ENCODE results near the gene SHISA6. TPM values are rescaled to one million over a fixed set of nuclear protein-coding genes. Genes with fewer than 3 reads are reported as not detected.

Gene SHISA6
- total RNA-seq (not detected), total RNA-seq (0 reads per million in 2 donors)

- H3K27ac Mint-ChIP-seq, result no peak within 1 kb of the TSS
- no peaks in the 10 kb centered on the region for H3K9me3 ChIP-seq (ENCODE audit: control insufficient read depth, low read length, poor library complexity, severe bottlenecking)
- H3K27me3 Mint-ChIP-seq, result peaks cover 26% of the 10 kb centered on the region
- DNase-seq (no peak), ATAC-seq (no peak)
- H3K36me3 Mint-ChIP-seq (ENCODE audit: low read depth), result no peaks in the 10 kb centered on the region
- no peak within 1 kb of the TSS for H3K4me3 Mint-ChIP-seq
- H3K4me1 Mint-ChIP-seq, result no peaks in the 10 kb centered on the region
These were observed at the start of gene SHISA6 for GRCh38 chr17:11240841-11241610. Gene SHISA6 (plus strand): TSS chr17:11241213.

GRCh38 chr17:11195801-11196200 lies 45.2 kb upstream of the SHISA6 start:
- no peak overlapping the region for H3K27ac Mint-ChIP-seq
- H3K9me3 ChIP-seq (ENCODE audit: control insufficient read depth, low read length, poor library complexity, severe bottlenecking), result no peaks in the 10 kb centered on the region
- H3K36me3 Mint-ChIP-seq (ENCODE audit: low read depth), result no peaks in the 10 kb centered on the region

GRCh38 chr17:11204991-11205390 lies 36.0 kb upstream of the SHISA6 start:
- Mint-ChIP-seq H3K36me3 (ENCODE audit: low read depth) (no peaks in the 10 kb centered on the region), H3K27me3 (no peaks in the 10 kb centered on the region), H3K4me3 (no peak overlapping the region), H3K27ac (no peak overlapping the region), H3K4me1 (no peaks in the 10 kb centered on the region)
- no peaks in the 10 kb centered on the region for H3K9me3 ChIP-seq (ENCODE audit: control insufficient read depth, low read length, poor library complexity, severe bottlenecking)
- DNase-seq, result no peak
- no peak for ATAC-seq

More at GRCh38 chr17:11195801-11196200, 45.2 kb upstream of the SHISA6 start:
- Mint-ChIP-seq H3K27me3 (no peaks in the 10 kb centered on the region), H3K4me3 (no peak overlapping the region), H3K4me1 (no peaks in the 10 kb centered on the region)
- ATAC-seq (no peak), DNase-seq (no peak)

- no peak overlapping the region for H3K4me3 Mint-ChIP-seq
- no peaks in the 10 kb centered on the region for H3K36me3 Mint-ChIP-seq (ENCODE audit: low read depth)
- ATAC-seq (no peak), DNase-seq (no peak)
- H3K4me1 Mint-ChIP-seq, result no peaks in the 10 kb centered on the region
- H3K27ac Mint-ChIP-seq, result no peak overlapping the region
- no peaks in the 10 kb centered on the region for H3K27me3 Mint-ChIP-seq
- no peaks in the 10 kb centered on the region for H3K9me3 ChIP-seq (ENCODE audit: control insufficient read depth, low read length, poor library complexity, severe bottlenecking)
These were observed 35.4 kb upstream of the SHISA6 start for GRCh38 chr17:11205659-11206058.

GRCh38 chr17:11209906-11210305 lies 31.1 kb upstream of the SHISA6 start:
- H3K36me3 Mint-ChIP-seq (ENCODE audit: low read depth), result no peaks in the 10 kb centered on the region
- no peaks in the 10 kb centered on the region for H3K27me3 Mint-ChIP-seq
- ATAC-seq, result no peak
- no peaks in the 10 kb centered on the region for H3K4me1 Mint-ChIP-seq
- H3K27ac Mint-ChIP-seq, result no peak overlapping the region
- H3K4me3 Mint-ChIP-seq, result no peak overlapping the region
- H3K9me3 ChIP-seq (ENCODE audit: control insufficient read depth, low read length, poor library complexity, severe bottlenecking), result peaks cover 7% of the 10 kb centered on the region
- DNase-seq, result no peak

- H3K4me3 Mint-ChIP-seq, result no peak overlapping the region
- no peaks in the 10 kb centered on the region for H3K4me1 Mint-ChIP-seq
- no peak overlapping the region for H3K27ac Mint-ChIP-seq
- DNase-seq, result no peak
- H3K27me3 Mint-ChIP-seq, result no peaks in the 10 kb centered on the region
- no peaks in the 10 kb centered on the region for H3K36me3 Mint-ChIP-seq (ENCODE audit: low read depth)
- H3K9me3 ChIP-seq (ENCODE audit: control insufficient read depth, low read length, poor library complexity, severe bottlenecking), result peaks cover 7% of the 10 kb centered on the region
- ATAC-seq, result no peak
These were observed 28.2 kb upstream of the SHISA6 start for GRCh38 chr17:11212792-11213191.

- DNase-seq (no peak), ATAC-seq (no peak)
- Mint-ChIP-seq H3K27ac (no peak overlapping the region), H3K36me3 (ENCODE audit: low read depth) (no peaks in the 10 kb centered on the region), H3K27me3 (no peaks in the 10 kb centered on the region), H3K4me3 (no peak overlapping the region), H3K4me1 (no peaks in the 10 kb centered on the region)
- peaks cover 7% of the 10 kb centered on the region for H3K9me3 ChIP-seq (ENCODE audit: control insufficient read depth, low read length, poor library complexity, severe bottlenecking)
These were observed 24.0 kb upstream of the SHISA6 start for GRCh38 chr17:11216976-11217375.

GRCh38 chr17:11221196-11221595 lies 19.8 kb upstream of the SHISA6 start:
- H3K4me3 Mint-ChIP-seq, result no peak overlapping the region
- ATAC-seq (no peak), DNase-seq (no peak)
- no peak overlapping the region for H3K27ac Mint-ChIP-seq
- H3K4me1 Mint-ChIP-seq, result no peaks in the 10 kb centered on the region
- H3K27me3 Mint-ChIP-seq, result no peaks in the 10 kb centered on the region
- H3K9me3 ChIP-seq (ENCODE audit: control insufficient read depth, low read length, poor library complexity, severe bottlenecking), result no peaks in the 10 kb centered on the region
- H3K36me3 Mint-ChIP-seq (ENCODE audit: low read depth), result no peaks in the 10 kb centered on the region

- no peak overlapping the region for H3K4me3 Mint-ChIP-seq
- no peaks in the 10 kb centered on the region for H3K9me3 ChIP-seq (ENCODE audit: control insufficient read depth, low read length, poor library complexity, severe bottlenecking)
- H3K27ac Mint-ChIP-seq, result no peak overlapping the region
- H3K27me3 Mint-ChIP-seq, result no peaks in the 10 kb centered on the region
- ATAC-seq, result no peak
- no peaks in the 10 kb centered on the region for H3K36me3 Mint-ChIP-seq (ENCODE audit: low read depth)
- no peaks in the 10 kb centered on the region for H3K4me1 Mint-ChIP-seq
- no peak for DNase-seq
These were observed 19.3 kb upstream of the SHISA6 start for GRCh38 chr17:11221721-11222120.

- Mint-ChIP-seq H3K36me3 (ENCODE audit: low read depth) (no peaks in the 10 kb centered on the region), H3K4me1 (no peaks in the 10 kb centered on the region), H3K4me3 (no peak overlapping the region), H3K27me3 (peaks cover 26% of the 10 kb centered on the region), H3K27ac (no peak overlapping the region)
- no peak for ATAC-seq
- no peak for DNase-seq
- H3K9me3 ChIP-seq (ENCODE audit: control insufficient read depth, low read length, poor library complexity, severe bottlenecking), result no peaks in the 10 kb centered on the region
These were observed 2.3 kb upstream of the SHISA6 start for GRCh38 chr17:11238705-11239104.

GRCh38 chr17:11239379-11239970 lies 1.5 kb upstream of the SHISA6 start:
- Mint-ChIP-seq H3K4me1 (no peaks in the 10 kb centered on the region), H3K27ac (no peak overlapping the region), H3K27me3 (peaks cover 26% of the 10 kb centered on the region), H3K36me3 (ENCODE audit: low read depth) (no peaks in the 10 kb centered on the region), H3K4me3 (peak overlapping the region; percentile 26)
- ATAC-seq, result no peak
- no peak for DNase-seq
- no peaks in the 10 kb centered on the region for H3K9me3 ChIP-seq (ENCODE audit: control insufficient read depth, low read length, poor library complexity, severe bottlenecking)

GRCh38 chr17:11240041-11240840 lies 772 bp upstream of the SHISA6 start:
- H3K36me3 Mint-ChIP-seq (ENCODE audit: low read depth), result no peaks in the 10 kb centered on the region
- H3K27me3 Mint-ChIP-seq, result peaks cover 26% of the 10 kb centered on the region

GRCh38 chr17:11241611-11242226 lies 706 bp downstream of the SHISA6 start:
- H3K4me3 Mint-ChIP-seq, result no peak overlapping the region
- ATAC-seq, result no peak
- H3K27ac Mint-ChIP-seq, result no peak overlapping the region
- DNase-seq, result no peak
- peaks cover 26% of the 10 kb centered on the region for H3K27me3 Mint-ChIP-seq
- H3K36me3 Mint-ChIP-seq (ENCODE audit: low read depth), result no peaks in the 10 kb centered on the region
- no peaks in the 10 kb centered on the region for H3K9me3 ChIP-seq (ENCODE audit: control insufficient read depth, low read length, poor library complexity, severe bottlenecking)
- no peaks in the 10 kb centered on the region for H3K4me1 Mint-ChIP-seq

More at GRCh38 chr17:11240041-11240840, 772 bp upstream of the SHISA6 start:
- H3K27ac Mint-ChIP-seq, result no peak overlapping the region
- ATAC-seq (no peak), DNase-seq (no peak)
- H3K9me3 ChIP-seq (ENCODE audit: control insufficient read depth, low read length, poor library complexity, severe bottlenecking), result no peaks in the 10 kb centered on the region
- no peaks in the 10 kb centered on the region for H3K4me1 Mint-ChIP-seq
- H3K4me3 Mint-ChIP-seq, result no peak overlapping the region

All from T-helper 17 cell (primary cell).